Kidney (tissue), 14 donors: ENCODE measurements around the gene TOGARAM2. TPM values are rescaled to one million over a fixed set of nuclear protein-coding genes. Genes with fewer than 3 reads are reported as not detected.

ENCODE experiments used
- DNase-seq, 5 donors: peaks; one replicate each; pipeline ENCODE4 v3.0.0-alpha.2; 2013 to 2020
- FAIRE-seq: peaks from 2 replicates; lab custom pipeline; 2012; peaks lifted over from hg19 to GRCh38; lab: Jason Lieb, UNC
- H3K27ac ChIP-seq, 2 donors: one replicate each; pipeline ENCODE4 v1.7.0; 2013; ENCODE audit warnings: low read depth in 2 of 2, low read length in 2 of 2, inconsistent platforms in 1 of 2
- H3K27me3 ChIP-seq: one replicate; pipeline ENCODE4 v1.7.1; 2013; ENCODE audit warnings: low read length, inconsistent platforms; ENCODE audit not compliant: control insufficient read depth, insufficient read depth
- H3K36me3 ChIP-seq, 3 donors: one replicate each; pipeline versions ENCODE4 v1.7.0 to v1.7.1; 2013; ENCODE audit warnings: low read length in 3 of 3, control low read depth in 1 of 3, inconsistent platforms in 1 of 3; ENCODE audit not compliant: insufficient read depth in 3 of 3, control insufficient read depth in 2 of 3
- H3K4me1 ChIP-seq, 3 donors: one replicate each; pipeline versions ENCODE4 v1.7.0 to v1.7.1; 2013; ENCODE audit warnings: low read length in 3 of 3, inconsistent platforms in 1 of 3, low read depth in 1 of 3; ENCODE audit not compliant: control insufficient read depth in 2 of 3, insufficient read depth in 2 of 3
- H3K4me3 ChIP-seq, 3 donors: one replicate each; pipeline versions ENCODE4 v1.7.0 to v1.8.1; 2013; ENCODE audit warnings: low read length in 3 of 3, control low read depth in 1 of 3, inconsistent platforms in 1 of 3
- H3K9ac ChIP-seq, 3 donors: one replicate each; pipeline versions ENCODE4 v1.7.0 to v1.7.1; 2013; ENCODE audit warnings: low read length in 3 of 3, control low read depth in 1 of 3, inconsistent platforms in 1 of 3
- H3K9me3 ChIP-seq, 3 donors: one replicate each; pipeline versions ENCODE4 v1.7.0 to v1.7.1; 2013; ENCODE audit warnings: low read length in 3 of 3, control low read depth in 1 of 3, inconsistent platforms in 1 of 3; ENCODE audit not compliant: control insufficient read depth in 2 of 3, insufficient read depth in 1 of 3
- CTCF ChIP-seq: IDR thresholded peaks from 3 replicates; pipeline ENCODE4 v1.5.1; 2012; ENCODE audit warnings: mild to moderate bottlenecking, moderate library complexity, borderline replicate concordance; ENCODE audit not compliant: insufficient read depth; ENCODE audit errors: extremely low read depth
- intact Hi-C: fragments of 100-400 bp; cut with DNase I; formaldehyde crosslinking; loops from one replicate; pipeline ENCODE4 v1.11.1; 2022
- polyA plus RNA-seq: library from polyadenylated mRNA; stranded (reverse); fragments of 350-450 nt; fragmentation: Illumina TruSeq; extraction: RNeasy Lipid Tissue Mini Kit (QIAGEN cat#74804); gene quantifications from one replicate; pipeline ENCODE4 v1.2.3, GENCODE V29; 2014; ENCODE audit warnings: low read depth, low replicate concordance; ENCODE audit not compliant: insufficient read depth
- total RNA-seq: library from RNA; stranded (reverse); fragmentation: NEBNext Ultra II Directional; extraction: Animal tissue kit (Norgen Biotek cat#: 25700); gene quantifications from one replicate; pipeline ENCODE4 v1.2.1, GENCODE V29; 2021
- donor health status: control.
- donor health status: control.
- donor health status: control.
- donor health status: control.
- donor health status: control.
- donor health status: DM: yes; HTN: yes; CAD: no.
- donor health status: Normal renal cell carcinoma (clear cell type).

TOGARAM2 gene
- total and polyA plus RNA-seq, 2 donors from 2014 or later: 0.60 to 1.4 TPM

- DNase-seq (peak in 1 of 5 donors; percentile 89), FAIRE-seq (no peak)
- Histone ChIP-seq H3K27ac (peak overlapping the region in 1 of 2 donors; percentile 51), H3K4me1 (peaks cover 0 to 11% (median 8%) of the 10 kb centered on the region in 3 donors), H3K9me3 (no peaks in the 10 kb centered on the region), H3K4me3 (no peak overlapping the region), H3K27me3 (no peaks in the 10 kb centered on the region), H3K9ac (no peak overlapping the region), H3K36me3 (no peaks in the 10 kb centered on the region)
- intact Hi-C loops: no loop called here
- TF ChIP-seq CTCF: no peak
These were observed 35.4 kb downstream of the TOGARAM2 start for GRCh38 chr2:29016504-29016903.

GRCh38 chr2:29017716-29018435 lies 36.8 kb downstream of the TOGARAM2 start:
- H3K9me3 ChIP-seq: no peaks in the 10 kb centered on the region
- FAIRE-seq: no peak

GRCh38 chr2:29021886-29022285 lies 40.8 kb downstream of the TOGARAM2 start:
- intact Hi-C loops: no loop called here
- H3K4me3 ChIP-seq: no peak overlapping the region
- H3K9me3 ChIP-seq: no peaks in the 10 kb centered on the region
- no peaks in the 10 kb centered on the region for H3K36me3 ChIP-seq
- DNase-seq (no peak), FAIRE-seq (no peak)
- H3K4me1 ChIP-seq: no peaks in the 10 kb centered on the region
- H3K27me3 ChIP-seq: no peaks in the 10 kb centered on the region
- TF ChIP-seq CTCF: no peak
- no peak overlapping the region for H3K27ac ChIP-seq
- H3K9ac ChIP-seq: no peak overlapping the region

More at GRCh38 chr2:29017716-29018435, 36.8 kb downstream of the TOGARAM2 start:
- no peaks in the 10 kb centered on the region for H3K36me3 ChIP-seq
- no peaks in the 10 kb centered on the region for H3K27me3 ChIP-seq
- H3K4me3 ChIP-seq: no peak overlapping the region
- no peak for DNase-seq
- peak overlapping the region in 1 of 2 donors; percentile 15 for H3K27ac ChIP-seq
- intact Hi-C loops: no loop called here
- H3K4me1 ChIP-seq: peaks cover 0 to 8% (median 5%) of the 10 kb centered on the region in 3 donors
- no peak overlapping the region for H3K9ac ChIP-seq
- no peak for TF ChIP-seq CTCF

- Histone ChIP-seq H3K9me3 (no peaks in the 10 kb centered on the region), H3K27ac (no peak overlapping the region), H3K27me3 (no peaks in the 10 kb centered on the region), H3K36me3 (no peaks in the 10 kb centered on the region), H3K4me3 (no peak overlapping the region), H3K4me1 (no peaks in the 10 kb centered on the region), H3K9ac (no peak overlapping the region)
- FAIRE-seq (no peak), DNase-seq (no peak)
- intact Hi-C loops: no loop called here
- no peak for TF ChIP-seq CTCF
These were observed 41.6 kb downstream of the TOGARAM2 start for GRCh38 chr2:29022679-29023078.
